Occipital lobe (tissue), 2 donors: Measurements from ENCODE around the gene LZTS2. TPM values are rescaled to one million over a fixed set of nuclear protein-coding genes. Genes with fewer than 3 reads are reported as not detected.

Source experiments
- DNase-seq: peaks from one replicate; lab custom pipeline; 2025; lab: John Stamatoyannopoulos, UW
- total RNA-seq: library from RNA; depleted of rRNA; stranded (reverse); fragments of >200 nt; gene quantifications from one replicate; pipeline ENCODE4 v1.2.3, GENCODE V29; 2014

The LZTS2 gene
- total RNA-seq, 1 donor from 2014 or later: 15.4 TPM

DNA sequence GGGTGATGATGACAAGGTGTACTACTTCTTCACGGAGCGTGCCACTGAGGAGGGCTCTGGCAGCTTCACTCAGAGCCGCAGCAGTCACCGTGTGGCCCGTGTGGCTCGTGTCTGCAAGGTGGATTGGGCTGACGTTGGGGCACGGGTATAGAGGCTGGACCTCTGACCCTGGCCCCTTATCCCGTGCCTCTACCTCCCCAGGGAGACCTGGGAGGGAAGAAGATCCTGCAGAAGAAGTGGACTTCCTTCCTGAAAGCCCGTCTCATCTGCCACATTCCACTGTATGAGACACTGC lies 20.8 kb upstream of the LZTS2 start:
- DNase-seq: no peak

GRCh38 chr10:100979791-100980272 lies 19.8 kb upstream of the LZTS2 start:
- DNase-seq: no peak

GRCh38 chr10:100980311-100980710 lies 19.3 kb upstream of the LZTS2 start:
- DNase-seq: no peak

DNA sequence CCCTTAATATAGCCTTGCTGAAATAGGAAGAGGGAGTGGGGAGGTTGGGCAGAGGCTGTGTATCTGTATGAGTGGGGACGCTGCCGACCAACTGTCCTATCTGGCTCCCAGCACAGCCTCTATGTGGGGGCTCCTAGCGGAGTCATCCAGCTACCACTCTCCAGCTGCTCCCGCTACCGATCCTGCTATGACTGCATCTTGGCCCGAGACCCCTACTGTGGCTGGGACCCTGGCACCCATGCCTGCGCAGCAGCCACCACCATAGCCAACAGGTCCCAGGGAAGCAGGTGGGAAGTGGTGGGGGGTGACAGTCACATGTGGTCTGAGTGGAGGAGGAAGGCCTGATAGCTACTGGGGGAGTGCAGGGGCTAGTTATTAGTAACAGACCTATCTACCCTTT lies 18.9 kb upstream of the LZTS2 start:
- no peak for DNase-seq

DNA sequence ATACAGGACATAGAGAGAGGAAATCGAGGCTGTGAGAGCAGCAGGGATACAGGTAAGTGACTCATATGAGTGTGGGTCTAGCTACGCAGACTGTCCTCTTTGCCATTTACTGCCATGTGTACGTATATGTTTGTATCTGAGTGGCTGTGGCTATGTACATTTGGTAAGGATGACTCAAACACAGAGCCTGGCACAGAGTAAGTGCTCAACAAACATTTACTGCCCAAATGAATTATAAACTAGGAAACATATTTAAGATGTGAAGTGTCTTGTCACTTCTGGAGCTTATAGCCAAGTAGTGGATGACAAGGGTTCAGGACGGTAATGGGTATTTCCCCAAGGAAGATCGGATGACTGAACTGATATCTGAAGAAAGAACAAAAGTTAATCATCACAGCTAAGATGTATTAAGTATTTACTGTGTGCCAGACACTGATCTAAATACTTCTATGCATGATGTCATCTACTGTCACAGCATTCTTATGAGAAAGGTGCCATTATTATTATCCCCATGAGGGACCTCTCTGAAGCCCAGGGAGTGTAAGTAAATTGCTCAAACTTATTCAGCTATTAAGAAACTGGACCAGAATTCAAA lies 18.3 kb upstream of the LZTS2 start:
- no peak for DNase-seq

DNA sequence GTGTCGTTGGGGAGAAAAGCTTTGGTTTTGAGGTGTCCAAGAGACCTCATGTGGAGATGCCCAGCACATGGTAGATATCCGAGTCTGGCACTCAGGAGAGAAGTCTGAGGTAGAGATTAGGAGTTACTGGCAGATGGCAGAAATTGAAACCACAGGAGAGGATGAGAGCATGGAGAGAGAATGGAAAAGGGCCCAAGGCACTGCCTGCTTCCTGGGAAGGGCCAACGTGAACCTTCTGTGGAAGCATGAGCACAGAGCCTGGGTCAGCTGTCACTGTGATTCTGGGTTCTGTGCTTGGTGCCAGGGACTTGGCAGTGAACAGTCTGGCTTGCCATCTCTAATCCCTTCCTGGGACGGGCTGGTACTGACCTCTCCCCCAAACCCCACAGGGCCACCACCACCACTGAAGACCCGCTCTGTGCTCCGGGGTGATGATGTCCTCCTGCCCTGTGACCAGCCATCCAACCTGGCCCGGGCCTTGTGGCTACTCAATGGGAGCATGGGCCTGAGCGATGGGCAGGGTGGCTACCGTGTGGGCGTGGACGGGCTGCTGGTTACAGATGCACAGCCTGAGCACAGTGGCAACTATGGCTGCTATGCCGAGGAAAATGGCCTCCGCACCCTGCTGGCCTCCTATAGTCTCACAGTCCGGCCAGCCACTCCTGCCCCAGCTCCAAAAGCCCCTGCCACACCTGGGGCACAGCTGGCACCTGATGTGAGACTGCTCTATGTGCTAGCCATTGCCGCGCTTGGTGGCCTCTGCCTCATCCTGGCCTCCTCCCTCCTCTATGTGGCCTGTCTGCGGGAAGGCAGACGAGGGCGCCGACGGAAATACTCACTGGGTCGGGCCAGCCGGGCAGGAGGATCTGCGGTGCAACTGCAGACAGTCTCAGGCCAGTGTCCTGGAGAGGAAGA lies 16.4 kb upstream of the LZTS2 start:
- DNase-seq: no peak

DNA sequence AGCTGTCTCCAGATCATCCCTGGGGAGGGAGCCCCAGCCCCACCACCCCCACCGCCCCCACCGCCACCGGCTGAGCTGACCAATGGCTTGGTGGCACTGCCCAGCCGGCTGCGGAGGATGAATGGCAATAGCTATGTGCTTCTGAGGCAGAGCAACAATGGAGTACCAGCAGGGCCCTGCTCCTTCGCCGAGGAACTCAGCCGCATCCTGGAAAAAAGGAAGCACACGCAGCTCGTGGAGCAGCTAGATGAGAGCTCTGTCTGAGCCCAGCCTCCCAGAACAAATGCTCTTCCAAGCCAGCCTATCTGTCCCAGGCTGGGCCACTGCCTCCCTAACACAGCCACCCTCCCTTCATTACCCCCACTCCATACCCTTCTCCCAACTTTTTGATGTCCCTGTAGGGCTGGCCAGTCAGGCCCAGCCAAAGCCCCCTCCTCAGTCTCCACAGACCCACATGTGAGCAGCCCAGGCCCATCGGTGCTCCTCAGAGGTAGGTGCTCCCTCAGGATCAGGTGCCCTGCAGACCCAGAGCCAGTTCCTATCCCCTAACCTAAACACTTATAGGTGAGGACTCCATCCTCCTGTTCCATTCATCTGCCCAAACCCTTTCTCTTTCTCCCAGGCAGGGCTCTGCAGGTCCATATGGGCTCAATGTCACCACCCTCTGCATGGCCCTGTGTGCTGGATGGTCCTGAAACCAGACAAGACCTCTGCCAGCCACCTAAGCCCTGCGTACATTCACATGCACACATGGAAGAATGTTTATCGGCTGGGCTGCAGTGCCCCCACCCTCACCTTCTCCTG lies 15.5 kb upstream of the LZTS2 start:
- no peak for DNase-seq

DNA sequence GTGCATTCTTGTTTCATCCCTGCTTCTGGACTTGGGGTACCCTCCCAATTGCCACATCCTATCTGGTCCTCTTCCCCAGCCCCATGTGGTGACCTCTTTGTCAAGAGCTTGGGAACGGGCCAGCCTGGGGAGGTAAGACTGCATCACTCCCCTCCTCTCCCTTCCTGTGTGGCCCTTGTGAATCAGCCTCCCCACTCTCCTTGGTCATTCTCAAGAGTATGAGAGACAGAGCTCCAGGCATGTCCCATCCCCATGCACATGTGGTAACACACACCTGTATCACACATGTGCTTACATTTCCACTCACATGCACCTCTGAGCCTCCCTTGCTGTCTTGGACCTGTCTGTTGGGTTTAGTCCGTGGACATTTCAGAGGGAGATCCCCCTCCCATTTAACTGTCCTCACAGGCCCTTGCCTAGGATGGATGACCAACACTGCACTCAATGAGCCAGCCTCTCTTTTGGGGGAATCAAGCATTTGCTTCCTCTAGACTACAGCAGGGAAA lies 14.9 kb upstream of the LZTS2 start:
- no peak for DNase-seq

DNA sequence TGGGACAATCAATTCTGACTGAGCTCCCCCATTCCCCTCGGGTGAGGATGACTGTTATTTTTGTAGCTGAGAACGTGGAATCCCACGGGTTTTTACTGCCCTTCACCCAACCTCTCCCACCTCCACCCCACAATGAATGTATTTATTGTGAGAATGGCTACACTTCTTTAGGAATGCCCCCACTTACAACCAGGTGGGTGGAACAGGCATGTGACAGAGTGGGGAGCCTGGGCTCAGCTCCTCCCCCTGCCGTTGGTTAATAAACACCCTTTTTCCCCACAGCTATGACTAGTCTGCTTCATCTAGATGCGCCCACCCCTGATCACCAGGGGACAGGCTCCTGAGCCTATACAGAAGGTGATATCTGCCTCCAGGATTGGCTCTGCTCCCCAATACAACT lies 14.3 kb upstream of the LZTS2 start:
- DNase-seq: no peak

DNA sequence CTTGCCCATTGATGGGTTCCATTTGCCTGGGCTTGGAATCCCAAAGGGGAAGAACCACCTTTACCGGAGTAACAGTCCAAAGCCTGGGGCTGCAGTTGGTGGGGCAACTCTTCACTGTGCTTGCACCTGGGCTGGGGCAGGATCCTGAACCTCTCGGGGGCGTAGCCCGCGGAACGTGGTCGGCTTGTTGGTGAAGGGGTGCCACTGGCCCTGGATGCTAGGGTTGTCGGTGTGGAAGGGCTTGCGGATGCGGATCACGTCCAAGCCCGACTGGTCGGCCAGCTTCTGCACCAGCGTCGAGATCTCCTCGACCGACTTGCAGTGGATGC lies 13.0 kb upstream of the LZTS2 start:
- no peak for DNase-seq

- peak; percentile 79 for DNase-seq
Observed at GRCh38 chr10:100986952-100987684, 12.5 kb upstream of the LZTS2 start, which contains the start of the genes MRPL43 and TWNK. Gene MRPL43 (minus strand): TSS chr10:100987497. CDS start chr10:100987443, 54 bp downstream. Gene TWNK (plus strand): TSS chr10:100987543. CDS start chr10:100988211, 668 bp downstream.

- no peak for DNase-seq
Observed at GRCh38 chr10:100987685-100988049, 11.9 kb upstream of the LZTS2 start.

DNA sequence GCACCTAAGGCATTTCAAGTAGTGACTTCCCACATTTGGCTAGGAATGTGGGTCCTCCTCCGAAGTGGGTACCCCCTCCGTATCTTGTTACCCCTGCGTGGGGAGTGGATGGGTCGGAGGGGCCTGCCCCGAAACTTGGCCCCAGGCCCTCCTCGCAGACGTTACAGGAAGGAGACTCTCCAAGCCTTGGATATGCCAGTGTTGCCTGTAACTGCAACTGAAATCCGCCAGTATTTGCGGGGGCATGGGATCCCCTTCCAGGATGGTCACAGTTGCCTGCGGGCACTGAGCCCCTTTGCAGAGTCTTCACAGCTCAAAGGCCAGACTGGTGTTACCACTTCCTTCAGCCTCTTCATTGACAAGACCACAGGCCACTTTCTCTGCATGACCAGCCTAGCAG lies 11.4 kb upstream of the LZTS2 start:
- no peak for DNase-seq

DNA sequence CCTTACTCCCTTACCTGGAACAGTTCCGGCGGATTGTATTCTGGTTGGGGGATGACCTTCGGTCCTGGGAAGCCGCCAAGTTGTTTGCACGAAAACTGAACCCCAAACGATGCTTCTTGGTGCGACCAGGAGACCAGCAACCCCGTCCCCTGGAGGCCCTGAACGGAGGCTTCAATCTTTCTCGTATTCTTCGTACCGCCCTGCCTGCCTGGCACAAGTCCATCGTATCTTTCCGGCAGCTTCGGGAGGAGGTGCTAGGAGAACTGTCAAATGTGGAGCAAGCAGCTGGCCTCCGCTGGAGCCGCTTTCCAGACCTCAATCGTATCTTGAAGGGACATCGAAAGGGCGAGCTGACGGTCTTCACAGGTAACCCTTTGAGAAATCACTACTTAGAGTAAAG lies 10.5 kb upstream of the LZTS2 start:
- DNase-seq: no peak

DNA sequence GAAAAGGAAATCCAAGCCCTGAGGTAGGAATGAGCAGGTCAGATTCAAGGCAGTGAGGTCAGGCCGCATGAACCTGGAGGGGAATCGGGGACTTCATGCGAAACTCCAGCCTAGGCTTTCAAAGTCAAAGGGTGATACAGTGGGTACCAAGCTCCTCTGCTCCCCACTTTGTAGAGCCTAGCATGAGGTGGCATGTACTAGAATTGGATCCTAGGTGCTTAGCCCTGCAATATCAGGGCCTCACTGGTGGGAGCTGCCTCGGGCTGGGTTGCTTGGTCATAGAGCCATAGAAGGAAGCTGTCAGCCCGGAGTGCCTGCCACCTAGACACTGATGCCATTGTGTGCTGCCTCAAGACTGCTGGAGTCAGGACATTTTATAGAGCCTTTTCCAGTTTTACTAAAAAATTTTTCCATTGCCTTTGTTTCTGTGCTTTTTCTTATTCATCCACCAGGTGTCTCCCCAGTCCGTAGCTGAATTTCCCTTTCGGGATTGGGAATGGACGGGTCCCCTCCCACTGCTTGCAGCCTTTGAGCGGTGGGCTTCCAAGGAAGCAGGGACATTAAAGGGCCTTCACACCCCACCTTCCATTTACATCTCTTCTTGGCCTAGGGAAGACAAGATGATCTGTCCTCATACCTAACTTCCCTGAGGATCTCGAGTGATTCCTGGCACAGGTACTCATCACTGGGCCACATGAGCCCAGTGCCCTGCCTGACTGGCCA lies 5.5 kb upstream of the LZTS2 start:
- no peak for DNase-seq

DNA sequence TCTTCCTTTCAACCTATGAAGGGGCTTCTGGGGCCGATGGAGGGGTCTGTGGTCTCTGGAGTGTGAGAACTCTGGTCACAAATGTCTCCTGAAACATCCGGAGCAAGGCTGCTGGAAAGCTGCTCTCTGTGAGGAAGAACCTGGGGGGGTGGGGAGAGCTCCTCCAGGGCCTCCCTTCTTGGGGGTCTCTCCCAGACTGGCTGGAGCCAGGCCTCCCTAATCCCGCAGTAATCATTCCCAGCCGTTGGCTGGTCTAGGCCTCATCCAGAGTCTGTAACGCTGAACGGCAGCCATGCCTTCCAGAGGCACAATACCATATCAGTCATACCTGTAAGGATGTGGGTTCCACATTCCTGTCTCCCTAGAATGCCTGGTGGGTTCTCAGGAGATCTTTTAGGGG lies 4.4 kb upstream of the LZTS2 start:
- DNase-seq: no peak

DNA sequence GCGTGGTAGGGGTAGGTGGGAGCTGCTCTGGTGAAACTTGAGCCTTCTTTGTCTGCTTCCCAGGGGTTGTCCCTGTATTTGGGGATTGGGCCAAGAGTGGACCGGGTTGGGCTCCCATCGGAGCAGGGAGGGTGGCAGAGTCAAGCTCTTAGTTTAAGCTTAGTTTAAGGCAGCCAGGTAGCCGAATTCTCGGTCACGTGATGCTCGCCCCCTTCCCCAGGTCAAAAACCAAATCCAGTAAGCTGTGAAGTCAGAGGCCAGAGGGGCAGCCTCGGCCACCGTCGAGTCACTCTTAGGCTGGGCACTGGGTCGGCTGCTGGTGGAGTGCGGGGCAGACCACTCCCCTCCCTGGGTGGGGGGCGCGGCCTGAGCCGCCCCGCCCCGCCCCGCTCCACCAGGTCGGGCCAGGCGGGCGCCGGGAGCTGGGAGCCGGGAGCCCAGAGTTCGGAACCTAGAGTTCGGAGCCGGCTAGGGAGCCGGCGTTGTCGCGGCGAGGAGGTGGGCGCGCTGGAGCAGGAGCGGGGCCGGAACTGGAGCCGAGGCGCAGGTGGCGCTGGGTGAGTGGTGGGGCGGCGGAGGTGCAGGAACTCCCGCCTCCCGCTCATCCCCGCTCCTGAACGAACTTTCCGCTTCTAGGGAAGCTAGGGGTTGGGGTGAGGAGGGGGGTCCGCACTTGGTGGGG lies 2.8 kb upstream of the LZTS2 start:
- no peak for DNase-seq

DNA sequence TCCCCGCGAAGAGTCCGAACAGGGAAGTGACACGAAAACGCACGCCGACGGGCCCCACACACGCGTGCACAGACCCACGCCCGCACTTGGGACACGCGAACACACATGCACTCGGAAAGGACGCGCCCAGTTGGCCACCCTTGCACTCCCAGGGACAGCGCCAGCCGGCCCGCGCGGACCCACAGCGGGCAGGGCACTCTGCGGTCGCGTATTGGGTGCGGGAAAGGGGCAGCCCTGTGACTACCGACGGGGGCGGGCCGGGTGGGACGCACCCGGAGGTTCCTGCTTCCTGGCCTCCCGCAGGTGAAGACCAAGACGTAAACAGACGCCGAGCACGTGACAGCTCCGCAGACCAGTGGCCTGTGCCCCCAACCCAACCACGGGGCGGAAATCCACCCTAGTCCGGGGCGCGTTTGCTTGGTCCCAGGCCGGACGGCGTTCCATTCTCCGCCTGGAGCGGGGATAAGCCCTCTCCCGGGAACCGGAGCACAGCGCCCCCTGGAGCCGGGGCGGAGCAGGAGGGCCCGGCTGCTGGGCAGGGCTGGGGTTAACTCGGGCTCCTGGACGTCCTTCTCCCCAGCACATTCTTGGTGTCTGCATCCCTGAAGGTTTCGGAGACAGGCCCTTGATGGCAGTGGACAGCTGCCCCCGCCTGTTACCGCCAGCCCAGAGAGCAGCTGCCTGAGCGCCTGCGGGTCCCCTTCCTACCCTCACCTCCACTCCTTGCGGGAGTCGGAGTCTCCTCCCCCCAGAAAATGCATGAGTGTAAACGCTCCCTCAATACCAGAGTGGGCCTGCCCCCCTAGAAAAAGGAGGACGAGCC lies 2.0 kb upstream of the LZTS2 start:
- peak; percentile 54 for DNase-seq
